Measurements from ENCODE around the gene CADM1.

DNA sequence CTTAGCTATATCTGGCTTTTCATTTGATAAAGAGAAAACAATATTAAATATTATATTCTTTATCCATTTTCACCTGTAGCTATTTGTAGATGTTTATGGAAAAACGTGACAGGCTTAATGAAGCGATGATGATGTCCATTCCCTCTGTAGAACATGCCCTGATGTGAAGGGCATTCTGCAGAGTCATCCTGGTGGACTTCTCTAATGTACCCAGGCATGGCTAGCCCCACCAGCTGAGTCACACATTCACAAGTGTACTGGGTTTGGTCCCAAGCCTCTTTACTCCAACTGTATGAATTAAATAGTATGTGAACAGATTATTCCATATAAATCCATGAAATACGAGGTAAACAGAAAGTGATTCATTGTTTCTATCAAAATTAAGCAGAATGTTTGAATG, 139.3 kb downstream of the CADM1 start:
- TF ChIP-seq, protein P1, sequence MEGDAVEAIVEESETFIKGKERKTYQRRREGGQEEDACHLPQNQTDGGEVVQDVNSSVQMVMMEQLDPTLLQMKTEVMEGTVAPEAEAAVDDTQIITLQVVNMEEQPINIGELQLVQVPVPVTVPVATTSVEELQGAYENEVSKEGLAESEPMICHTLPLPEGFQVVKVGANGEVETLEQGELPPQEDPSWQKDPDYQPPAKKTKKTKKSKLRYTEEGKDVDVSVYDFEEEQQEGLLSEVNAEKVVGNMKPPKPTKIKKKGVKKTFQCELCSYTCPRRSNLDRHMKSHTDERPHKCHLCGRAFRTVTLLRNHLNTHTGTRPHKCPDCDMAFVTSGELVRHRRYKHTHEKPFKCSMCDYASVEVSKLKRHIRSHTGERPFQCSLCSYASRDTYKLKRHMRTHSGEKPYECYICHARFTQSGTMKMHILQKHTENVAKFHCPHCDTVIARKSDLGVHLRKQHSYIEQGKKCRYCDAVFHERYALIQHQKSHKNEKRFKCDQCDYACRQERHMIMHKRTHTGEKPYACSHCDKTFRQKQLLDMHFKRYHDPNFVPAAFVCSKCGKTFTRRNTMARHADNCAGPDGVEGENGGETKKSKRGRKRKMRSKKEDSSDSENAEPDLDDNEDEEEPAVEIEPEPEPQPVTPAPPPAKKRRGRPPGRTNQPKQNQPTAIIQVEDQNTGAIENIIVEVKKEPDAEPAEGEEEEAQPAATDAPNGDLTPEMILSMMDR (IDR thresholded peaks at IDR 0.05 in 4 of 5, conservative IDR thresholded peaks at IDR 0.05 in 1 of 5): no peak
- TF ChIP-seq POLR2A (IDR thresholded peaks at IDR 0.05): no peak

Measured in gastrocnemius medialis (tissue), 4 donors.